ENCODE measurements around the gene DAO.

DNA sequence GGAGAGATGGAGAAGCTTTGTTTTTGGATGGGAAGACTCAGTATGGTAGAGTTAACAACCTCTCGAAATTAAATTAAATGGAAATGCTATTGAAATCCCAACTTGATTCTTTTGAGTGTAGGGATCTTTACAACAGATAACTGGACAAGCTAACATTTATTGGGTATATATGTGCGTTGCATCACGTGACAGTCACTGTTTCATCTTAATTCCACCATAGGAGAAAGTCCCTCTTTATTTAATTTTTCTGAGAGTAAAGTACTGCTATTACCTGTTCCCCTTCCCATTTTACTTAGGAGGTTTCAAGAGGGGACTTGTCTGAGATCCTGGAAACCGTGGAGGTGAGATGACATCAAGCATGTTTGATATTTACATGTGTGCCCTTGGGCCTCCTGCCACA, 11.1 kb upstream of the DAO start:
- TF ChIP-seq POLR2A (IDR thresholded peaks at IDR 0.05): no peak
- TF ChIP-seq, protein P1, sequence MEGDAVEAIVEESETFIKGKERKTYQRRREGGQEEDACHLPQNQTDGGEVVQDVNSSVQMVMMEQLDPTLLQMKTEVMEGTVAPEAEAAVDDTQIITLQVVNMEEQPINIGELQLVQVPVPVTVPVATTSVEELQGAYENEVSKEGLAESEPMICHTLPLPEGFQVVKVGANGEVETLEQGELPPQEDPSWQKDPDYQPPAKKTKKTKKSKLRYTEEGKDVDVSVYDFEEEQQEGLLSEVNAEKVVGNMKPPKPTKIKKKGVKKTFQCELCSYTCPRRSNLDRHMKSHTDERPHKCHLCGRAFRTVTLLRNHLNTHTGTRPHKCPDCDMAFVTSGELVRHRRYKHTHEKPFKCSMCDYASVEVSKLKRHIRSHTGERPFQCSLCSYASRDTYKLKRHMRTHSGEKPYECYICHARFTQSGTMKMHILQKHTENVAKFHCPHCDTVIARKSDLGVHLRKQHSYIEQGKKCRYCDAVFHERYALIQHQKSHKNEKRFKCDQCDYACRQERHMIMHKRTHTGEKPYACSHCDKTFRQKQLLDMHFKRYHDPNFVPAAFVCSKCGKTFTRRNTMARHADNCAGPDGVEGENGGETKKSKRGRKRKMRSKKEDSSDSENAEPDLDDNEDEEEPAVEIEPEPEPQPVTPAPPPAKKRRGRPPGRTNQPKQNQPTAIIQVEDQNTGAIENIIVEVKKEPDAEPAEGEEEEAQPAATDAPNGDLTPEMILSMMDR (IDR thresholded peaks at IDR 0.05): no peak
